GM12872 (cell line): ENCODE measurements around the gene TULP3.

Source experiments
- CTCF ChIP-seq: IDR thresholded peaks from 3 replicates; pipeline ENCODE4 v1.5.1; 2011; ENCODE audit warnings: low read depth, mild to moderate bottlenecking, low read length, moderate library complexity; ENCODE audit not compliant: insufficient read depth

Gene TULP3

GRCh38 chr12:2976581-2976996 is 85.9 kb downstream of the TULP3 start:
- no peak for TF ChIP-seq CTCF

GRCh38 chr12:2977776-2978175 is 87.1 kb downstream of the TULP3 start:
- TF ChIP-seq CTCF: no peak

GRCh38 chr12:2979806-2980205 is 89.1 kb downstream of the TULP3 start:
- TF ChIP-seq CTCF: no peak

- no peak for TF ChIP-seq CTCF
Observed at GRCh38 chr12:2980630-2981029, 89.9 kb downstream of the TULP3 start.

GRCh38 chr12:2982361-2982760 is 91.7 kb downstream of the TULP3 start:
- TF ChIP-seq CTCF: no peak

GRCh38 chr12:2984249-2984648 is 93.6 kb downstream of the TULP3 start:
- no peak for TF ChIP-seq CTCF

- TF ChIP-seq CTCF: no peak
Observed at GRCh38 chr12:2984698-2985097, 94.0 kb downstream of the TULP3 start.

GRCh38 chr12:2986876-2987275 is 96.2 kb downstream of the TULP3 start:
- no peak for TF ChIP-seq CTCF
